Activated CD8-positive, alpha-beta T cell treated with anti-CD3 and anti-CD28 coated beads for 36 hours (primary cell): ENCODE measurements around the gene DNTT. TPM values are rescaled to one million over a fixed set of nuclear protein-coding genes. Genes with fewer than 3 reads are reported as not detected.

Experiments used
- ATAC-seq: fragments of 200-7000 bp; cut with Tn5 transposase; one replicate; pipeline ENCODE4 v1.10.0; 2021; ENCODE audit warnings: mild to moderate bottlenecking, moderate library complexity
- CTCF ChIA-PET: fragments of 350-600 bp; sonication (Branson Sonifier 250); formaldehyde crosslinking; loops from one replicate; lab custom pipeline; 2021; ENCODE audit warnings: antibody characterized with exemption; lab: Charles Lee
- POLR2A ChIA-PET: fragments of 350-600 bp; sonication (Branson Sonifier 250); formaldehyde crosslinking; loops from one replicate; lab custom pipeline; 2021; ENCODE audit warnings: antibody characterized with exemption; lab: Charles Lee
- DNase-seq: peaks from one replicate; pipeline ENCODE4 v3.0.0-alpha.2; 2020
- H3K27ac Mint-ChIP-seq: one replicate; pipeline ENCODE4 v1.8.0; 2021; ENCODE audit warnings: mild to moderate bottlenecking, mixed read lengths
- H3K27me3 Mint-ChIP-seq: one replicate; pipeline ENCODE4 v1.8.0; 2021; ENCODE audit warnings: mixed read lengths
- H3K36me3 Mint-ChIP-seq: one replicate; pipeline ENCODE4 v1.8.0; 2021; ENCODE audit warnings: low read depth, mixed read lengths
- H3K4me1 Mint-ChIP-seq: one replicate; pipeline ENCODE4 v1.8.0; 2021; ENCODE audit warnings: low read depth, mixed read lengths
- H3K4me3 Mint-ChIP-seq: one replicate; pipeline ENCODE4 v1.8.0; 2021; ENCODE audit warnings: mild to moderate bottlenecking, moderate library complexity, mixed read lengths
- H3K9me3 Mint-ChIP-seq: one replicate; pipeline ENCODE4 v1.8.0; 2021; ENCODE audit warnings: mixed read lengths
- intact Hi-C: fragments of 100-400 bp; cut with micrococcal nuclease; formaldehyde crosslinking; loops from one replicate; pipeline ENCODE4 v1.10.0; 2022
- total RNA-seq, 2 experiments: library from RNA; stranded (reverse); gene quantifications; one replicate each; pipeline ENCODE4 v1.2.3, GENCODE V29; 2021
- TF ChIP-seq, protein P1 (sequence below): fragments of 200-600 bp; IDR thresholded peaks from one replicate; pipeline ENCODE4 v1.8.0; 2022; ENCODE audit warnings: antibody characterized with exemption, mild to moderate bottlenecking

Gene DNTT
- total RNA-seq, 2 experiments from 2014 or later: not detected

DNA sequence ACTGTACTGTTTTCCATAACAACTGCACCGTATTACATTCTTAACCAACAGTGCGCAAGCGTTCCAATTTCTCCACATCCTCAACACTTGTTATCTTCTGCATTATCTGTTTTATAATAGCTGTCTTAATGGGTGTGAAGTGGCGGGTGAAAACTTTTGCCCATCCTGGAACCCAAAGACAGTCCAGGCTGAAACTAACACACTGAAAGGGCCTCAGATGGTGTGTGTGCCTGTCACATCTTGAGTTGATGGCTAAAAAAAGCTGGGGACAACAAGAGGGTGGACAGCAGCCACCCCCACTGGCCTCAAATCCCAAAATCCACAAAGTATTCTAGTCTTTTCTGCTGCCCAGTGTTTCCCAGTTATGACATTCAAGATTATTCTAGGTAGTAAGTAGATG is 35.1 kb downstream of the DNTT start:
- Mint-ChIP-seq H3K4me3 (no peak overlapping the region), H3K4me1 (no peaks in the 10 kb centered on the region), H3K27me3 (no peaks in the 10 kb centered on the region), H3K36me3 (no peaks in the 10 kb centered on the region), H3K27ac (no peak overlapping the region), H3K9me3 (no peaks in the 10 kb centered on the region)
- ATAC-seq (no peak), DNase-seq (no peak)
- TF ChIP-seq, protein P1, sequence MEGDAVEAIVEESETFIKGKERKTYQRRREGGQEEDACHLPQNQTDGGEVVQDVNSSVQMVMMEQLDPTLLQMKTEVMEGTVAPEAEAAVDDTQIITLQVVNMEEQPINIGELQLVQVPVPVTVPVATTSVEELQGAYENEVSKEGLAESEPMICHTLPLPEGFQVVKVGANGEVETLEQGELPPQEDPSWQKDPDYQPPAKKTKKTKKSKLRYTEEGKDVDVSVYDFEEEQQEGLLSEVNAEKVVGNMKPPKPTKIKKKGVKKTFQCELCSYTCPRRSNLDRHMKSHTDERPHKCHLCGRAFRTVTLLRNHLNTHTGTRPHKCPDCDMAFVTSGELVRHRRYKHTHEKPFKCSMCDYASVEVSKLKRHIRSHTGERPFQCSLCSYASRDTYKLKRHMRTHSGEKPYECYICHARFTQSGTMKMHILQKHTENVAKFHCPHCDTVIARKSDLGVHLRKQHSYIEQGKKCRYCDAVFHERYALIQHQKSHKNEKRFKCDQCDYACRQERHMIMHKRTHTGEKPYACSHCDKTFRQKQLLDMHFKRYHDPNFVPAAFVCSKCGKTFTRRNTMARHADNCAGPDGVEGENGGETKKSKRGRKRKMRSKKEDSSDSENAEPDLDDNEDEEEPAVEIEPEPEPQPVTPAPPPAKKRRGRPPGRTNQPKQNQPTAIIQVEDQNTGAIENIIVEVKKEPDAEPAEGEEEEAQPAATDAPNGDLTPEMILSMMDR: no peak
- intact Hi-C loops: loop anchor here (5.0 kb wide), 1 partner anchor 107 kb away; no protein-coding TSS in a partner anchor
- CTCF ChIA-PET: interaction anchor here (0.7 to 5.7 kb wide), 14 partner anchors 8 to 646 kb away, joined by 3 to 84 read pairs (median 6); partner anchors contain the start of genes TCTN3 and TLL2
- POLR2A ChIA-PET: interaction anchor here (1.1 kb wide), 1 partner anchor 110 kb away, joined by 3 read pairs; no protein-coding TSS in a partner anchor

DNA sequence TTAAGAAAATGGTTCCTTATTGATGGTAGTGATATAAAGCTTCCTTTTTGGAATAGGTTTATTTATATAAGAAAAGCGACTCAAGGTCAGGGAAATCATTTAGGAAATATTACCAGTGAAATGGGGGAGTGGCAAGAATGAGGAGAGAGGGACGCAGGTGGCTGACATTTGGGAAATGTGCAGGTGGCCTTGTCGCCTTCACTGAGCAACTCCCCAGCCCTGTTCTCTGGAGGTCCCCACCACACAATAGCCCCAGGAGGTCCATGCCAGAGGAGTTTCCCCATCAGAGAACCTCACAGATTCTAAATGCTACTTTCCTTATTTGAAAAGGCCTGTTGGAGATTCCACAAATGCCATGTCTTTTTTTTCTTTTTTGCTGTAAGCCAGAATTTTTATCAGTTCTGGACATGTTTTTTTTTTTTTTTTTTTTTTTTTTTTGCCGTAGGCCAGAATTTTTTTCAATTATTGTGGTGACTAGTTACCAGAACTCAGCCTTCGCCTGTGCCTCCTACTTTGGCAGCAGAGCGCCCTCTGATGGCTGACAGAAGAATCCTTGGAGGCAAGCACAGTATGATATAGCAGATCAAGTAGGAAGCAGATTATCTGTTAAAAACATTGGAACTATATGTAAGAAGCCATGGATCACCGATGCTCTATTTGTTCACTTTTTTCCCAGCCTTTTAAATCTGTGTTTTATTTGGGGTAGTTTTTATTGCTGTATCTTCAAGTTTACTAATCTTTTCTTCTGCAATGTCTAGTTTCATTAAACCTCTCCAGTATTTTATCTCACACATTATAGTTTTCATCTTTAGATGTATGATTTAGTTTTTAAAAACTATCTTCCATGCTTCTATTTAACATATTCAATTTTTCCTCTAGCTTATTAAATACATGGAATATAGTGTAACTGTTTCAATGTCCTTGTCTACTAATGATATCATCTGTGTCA is 36.0 kb downstream of the DNTT start:
- CTCF ChIA-PET: interaction anchor here (0.7 to 5.7 kb wide), 26 partner anchors 9 to 647 kb away, joined by 3 to 84 read pairs (median 5); partner anchors contain the start of genes DNTT and TCTN3
- TF ChIP-seq, protein P1: peak; percentile 84
- ATAC-seq (peak; percentile 88), DNase-seq (peak; percentile 81)
- Mint-ChIP-seq H3K27me3 (no peaks in the 10 kb centered on the region), H3K27ac (no peak overlapping the region), H3K36me3 (no peaks in the 10 kb centered on the region), H3K9me3 (no peaks in the 10 kb centered on the region), H3K4me3 (no peak overlapping the region), H3K4me1 (no peaks in the 10 kb centered on the region)
- intact Hi-C loops: loop anchor here (2.0 to 5.0 kb wide), 2 partner anchors 108 to 323 kb away; no protein-coding TSS in a partner anchor
- POLR2A ChIA-PET: interaction anchor here (1.1 kb wide), 1 partner anchor 111 kb away, joined by 3 read pairs; no protein-coding TSS in a partner anchor

DNA sequence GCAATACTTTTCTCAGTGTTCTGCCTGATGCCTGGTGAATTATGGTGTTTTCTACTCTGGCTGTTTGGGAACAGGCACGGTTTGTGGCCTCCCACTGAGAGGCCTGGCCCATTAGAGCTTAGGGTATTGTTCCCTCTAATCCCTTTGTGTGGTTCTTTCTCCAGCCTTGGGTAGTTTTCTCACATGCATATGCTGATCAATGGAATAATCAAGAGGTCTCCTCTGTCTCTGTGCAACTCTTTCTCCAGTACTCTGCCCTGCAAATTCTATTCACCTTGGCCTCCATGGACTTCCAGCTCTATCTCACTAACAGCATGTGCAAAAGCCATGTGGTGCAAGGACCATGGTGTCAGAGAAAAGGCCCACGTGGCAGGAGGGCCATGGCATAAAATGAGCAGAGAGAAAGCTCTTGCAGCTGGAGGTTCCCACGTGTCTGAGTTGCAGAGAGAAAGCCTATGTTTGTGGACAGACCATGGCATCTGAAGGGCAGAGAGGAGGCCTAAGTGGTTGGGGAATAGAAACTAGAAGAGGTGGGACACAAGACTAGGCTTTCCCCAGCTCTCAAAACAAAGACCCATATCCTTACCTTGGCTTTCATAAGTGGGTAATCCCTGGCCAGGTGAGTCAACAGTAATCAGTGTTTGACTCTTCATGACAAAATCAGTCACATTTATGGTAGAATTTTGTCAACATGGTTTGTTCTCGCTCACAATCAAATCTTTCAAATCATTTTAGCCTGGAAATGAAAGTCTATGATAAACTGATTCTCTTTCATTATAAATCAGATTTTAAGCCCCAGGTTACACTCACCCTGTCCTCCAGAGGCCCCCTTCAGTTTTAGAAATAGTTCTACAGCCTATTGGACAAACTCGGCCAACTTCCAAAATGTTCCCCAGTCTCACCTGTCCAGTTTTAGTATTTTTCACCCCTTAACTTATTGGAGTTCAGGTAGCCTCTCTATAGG is 37.3 kb downstream of the DNTT start:
- ChIA-PET CTCF (interaction anchor here (0.9 to 5.7 kb wide), 18 partner anchors 11 to 452 kb away, joined by 3 to 84 read pairs (median 5); partner anchors contain the start of gene DNTT), POLR2A (no interaction called here)
- no peak overlapping the region for H3K27ac Mint-ChIP-seq
- intact Hi-C loops: loop anchor here (2.0 kb wide), 1 partner anchor 325 kb away; no protein-coding TSS in a partner anchor
- DNase-seq (no peak), ATAC-seq (peak; percentile 60)
- H3K36me3 Mint-ChIP-seq: no peaks in the 10 kb centered on the region
- no peaks in the 10 kb centered on the region for H3K4me1 Mint-ChIP-seq
- TF ChIP-seq, protein P1: no peak
- H3K9me3 Mint-ChIP-seq: no peaks in the 10 kb centered on the region
- H3K27me3 Mint-ChIP-seq: peaks cover 4% of the 10 kb centered on the region
- no peak overlapping the region for H3K4me3 Mint-ChIP-seq

DNA sequence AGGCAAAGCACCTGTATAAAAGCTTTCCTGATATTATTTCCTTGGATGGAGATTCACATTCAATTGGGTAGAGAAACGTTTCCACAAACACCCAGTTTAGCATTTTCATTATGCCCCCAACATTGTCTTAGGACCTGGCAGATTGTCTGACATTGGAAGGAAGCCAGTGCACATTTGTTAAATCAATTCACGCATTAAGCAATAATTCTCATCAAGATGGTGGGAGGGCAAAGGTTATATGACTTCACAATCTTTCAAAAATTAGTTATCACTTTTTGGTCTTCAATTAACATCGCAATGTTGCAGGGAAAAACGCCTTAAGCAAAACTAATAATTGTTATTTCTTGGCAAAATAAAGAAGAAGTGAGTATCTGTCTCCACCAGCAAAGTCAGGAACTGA is 38.2 kb downstream of the DNTT start:
- no peak for ATAC-seq
- TF ChIP-seq, protein P1: no peak
- POLR2A ChIA-PET: no interaction called here
- CTCF ChIA-PET: interaction anchor here (1.1 to 5.7 kb wide), 4 partner anchors 28 to 325 kb away, joined by 3 to 84 read pairs (median 13); partner anchors contain the start of gene DNTT
- intact Hi-C loops: no loop called here
- Mint-ChIP-seq H3K9me3 (no peaks in the 10 kb centered on the region), H3K4me3 (no peak overlapping the region), H3K27me3 (peaks cover 4% of the 10 kb centered on the region), H3K4me1 (no peaks in the 10 kb centered on the region), H3K27ac (no peak overlapping the region), H3K36me3 (no peaks in the 10 kb centered on the region)
- DNase-seq: no peak
